Duodenal mucosa (tissue), 2 donors: ENCODE measurements around the gene ENTREP1.
A peak's percentile ranks its signal among the peaks of the same experiment; 100 is the strongest.

Source experiments
- H3K27ac ChIP-seq: one replicate; pipeline ENCODE4 v1.7.0; 2013; ENCODE audit warnings: low read depth, low read length
- H3K27me3 ChIP-seq, 2 donors: one replicate each; pipeline ENCODE4 v1.7.0; 2013; ENCODE audit warnings: low read length in 2 of 2, control low read depth in 1 of 2; ENCODE audit not compliant: insufficient read depth in 2 of 2, control insufficient read depth in 1 of 2
- H3K36me3 ChIP-seq, 2 donors: one replicate each; pipeline ENCODE4 v1.7.0; 2013; ENCODE audit warnings: low read length in 2 of 2, control low read depth in 1 of 2; ENCODE audit not compliant: insufficient read depth in 2 of 2, control insufficient read depth in 1 of 2
- H3K4me1 ChIP-seq, 2 donors: one replicate each; pipeline ENCODE4 v1.7.0; 2013; ENCODE audit warnings: low read length in 2 of 2, control low read depth in 1 of 2; ENCODE audit not compliant: insufficient read depth in 2 of 2, control insufficient read depth in 1 of 2
- H3K4me3 ChIP-seq, 2 donors: one replicate each; pipeline ENCODE4 v1.7.0; 2013; ENCODE audit warnings: low read length in 2 of 2, low read depth in 1 of 2
- H3K9ac ChIP-seq, 2 donors: one replicate each; pipeline ENCODE4 v1.7.0; 2013; ENCODE audit warnings: low read length in 2 of 2, low read depth in 1 of 2
- H3K9me3 ChIP-seq, 2 donors: one replicate each; pipeline ENCODE4 v1.7.0; 2013; ENCODE audit warnings: low read length in 2 of 2, control low read depth in 1 of 2; ENCODE audit not compliant: control insufficient read depth in 1 of 2

ENTREP1 gene

DNA sequence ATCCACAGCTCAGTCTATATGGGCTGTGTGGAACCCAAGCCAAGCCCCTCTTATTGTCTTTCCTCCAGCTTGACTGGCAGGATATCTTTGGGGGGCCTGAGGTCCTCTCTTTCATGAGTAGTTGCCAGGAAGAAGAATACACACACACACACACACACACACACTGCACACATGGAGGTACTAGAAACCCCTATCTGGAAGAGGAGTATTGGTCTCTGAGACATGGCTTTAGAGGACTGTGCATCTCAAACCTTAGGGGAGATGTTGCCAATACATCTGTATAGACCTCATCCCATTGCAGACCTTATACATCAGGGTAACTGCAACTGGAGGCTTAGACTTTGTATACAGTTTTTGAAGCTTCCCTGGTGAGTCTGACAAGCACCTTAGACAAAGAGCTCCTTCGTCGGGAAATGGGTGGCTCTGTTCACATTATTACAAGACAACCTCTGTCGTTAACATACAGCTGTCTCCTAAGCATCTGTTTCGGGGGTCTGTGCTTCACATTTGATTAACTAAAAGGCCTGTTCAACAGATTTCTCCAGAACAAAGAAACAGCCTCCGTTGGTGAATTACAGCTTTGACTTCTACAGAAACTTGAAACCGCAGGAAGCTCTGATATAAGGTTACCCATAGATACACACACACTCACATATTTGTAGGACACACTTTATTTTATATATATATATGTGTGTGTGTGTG is 5.5 kb upstream of the ENTREP1 start:
- Histone ChIP-seq H3K9me3 (no peaks in the 10 kb centered on the region), H3K27ac (no peak overlapping the region), H3K27me3 (peaks cover 0 to 1% of the 10 kb centered on the region in 2 donors), H3K9ac (no peak overlapping the region), H3K36me3 (no peaks in the 10 kb centered on the region), H3K4me3 (no peak overlapping the region), H3K4me1 (peaks cover 0 to 2% of the 10 kb centered on the region in 2 donors)

DNA sequence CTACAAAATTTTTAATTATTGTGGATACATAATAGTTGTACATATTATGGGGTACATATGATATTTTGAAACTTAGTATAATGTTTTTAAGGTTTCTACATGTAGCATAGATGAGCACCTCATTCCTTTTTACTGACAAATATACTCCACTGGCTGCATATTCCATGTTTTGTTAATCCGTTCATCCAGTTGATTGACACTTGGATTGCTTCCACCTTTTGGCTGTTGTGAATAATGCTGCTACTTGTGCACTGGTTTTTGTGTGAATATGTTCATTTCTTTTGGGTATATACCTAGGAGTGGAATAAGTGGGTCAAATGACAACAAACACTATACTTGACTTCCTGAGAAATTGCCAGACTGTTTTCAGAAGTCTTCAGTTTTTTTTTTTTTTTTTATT is 2.8 kb upstream of the ENTREP1 start:
- Histone ChIP-seq H3K27ac (no peak overlapping the region), H3K27me3 (peaks cover 6 to 16% of the 10 kb centered on the region in 2 donors), H3K4me1 (peaks cover 5 to 15% of the 10 kb centered on the region in 2 donors), H3K9me3 (no peaks in the 10 kb centered on the region), H3K36me3 (no peaks in the 10 kb centered on the region), H3K9ac (no peak overlapping the region), H3K4me3 (no peak overlapping the region)

DNA sequence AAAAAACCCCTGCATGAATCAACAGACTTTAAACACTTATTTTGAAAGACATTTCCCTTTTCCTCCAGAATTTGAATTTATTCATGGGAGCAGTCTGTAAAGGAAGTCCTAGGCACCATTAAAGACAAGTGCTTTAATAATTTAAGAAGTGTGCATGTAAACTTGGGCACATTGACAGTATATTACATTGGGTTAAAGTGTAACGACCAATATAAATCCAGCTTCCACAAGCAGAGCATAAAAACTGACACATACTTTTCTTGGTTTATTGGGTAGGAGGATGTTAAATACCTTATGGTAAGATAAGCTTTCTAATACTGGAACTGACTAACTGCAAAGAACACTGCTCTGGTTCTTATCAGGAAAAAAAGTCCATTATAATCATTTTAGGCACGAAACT is 1.2 kb upstream of the ENTREP1 start:
- H3K36me3 ChIP-seq: no peaks in the 10 kb centered on the region
- H3K4me1 ChIP-seq: peaks cover 5 to 15% of the 10 kb centered on the region in 2 donors
- H3K4me3 ChIP-seq: no peak overlapping the region
- no peaks in the 10 kb centered on the region for H3K9me3 ChIP-seq
- H3K27ac ChIP-seq: no peak overlapping the region
- H3K9ac ChIP-seq: no peak overlapping the region
- H3K27me3 ChIP-seq: peaks cover 6 to 16% of the 10 kb centered on the region in 2 donors

GRCh38 chr9:69325409-69326212 is 596 bp downstream of the ENTREP1 start:
- H3K27ac ChIP-seq: no peak overlapping the region
- H3K27me3 ChIP-seq: peaks cover 6 to 16% of the 10 kb centered on the region in 2 donors
- H3K9me3 ChIP-seq: no peaks in the 10 kb centered on the region
- H3K36me3 ChIP-seq: no peaks in the 10 kb centered on the region
- peak overlapping the region; percentile 48 to 70 for H3K4me3 ChIP-seq
- peaks cover 5 to 15% of the 10 kb centered on the region in 2 donors for H3K4me1 ChIP-seq
- H3K9ac ChIP-seq: no peak overlapping the region

DNA sequence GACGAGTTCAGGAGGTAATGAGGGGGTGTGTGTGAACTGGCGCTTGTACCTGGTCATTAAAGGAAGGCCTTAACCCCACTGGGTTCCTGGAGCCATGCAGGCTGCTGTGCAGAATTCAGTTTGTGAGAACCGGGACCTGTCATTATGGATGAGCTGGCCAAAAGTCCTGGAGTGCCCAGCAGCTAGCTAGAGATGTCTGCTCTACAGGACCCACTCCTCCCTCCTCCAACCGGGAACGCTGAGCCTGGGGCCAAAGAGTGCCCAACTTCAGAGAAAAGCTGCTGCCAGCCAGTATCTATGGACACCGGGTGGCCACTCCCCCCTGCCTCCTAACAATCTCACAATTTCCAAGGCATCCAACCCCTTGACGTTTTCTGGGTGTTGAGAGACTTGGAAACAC is 1.2 kb downstream of the ENTREP1 start:
- Histone ChIP-seq H3K4me3 (peak overlapping the region; percentile 48 to 70), H3K9ac (no peak overlapping the region), H3K36me3 (no peaks in the 10 kb centered on the region)

DNA sequence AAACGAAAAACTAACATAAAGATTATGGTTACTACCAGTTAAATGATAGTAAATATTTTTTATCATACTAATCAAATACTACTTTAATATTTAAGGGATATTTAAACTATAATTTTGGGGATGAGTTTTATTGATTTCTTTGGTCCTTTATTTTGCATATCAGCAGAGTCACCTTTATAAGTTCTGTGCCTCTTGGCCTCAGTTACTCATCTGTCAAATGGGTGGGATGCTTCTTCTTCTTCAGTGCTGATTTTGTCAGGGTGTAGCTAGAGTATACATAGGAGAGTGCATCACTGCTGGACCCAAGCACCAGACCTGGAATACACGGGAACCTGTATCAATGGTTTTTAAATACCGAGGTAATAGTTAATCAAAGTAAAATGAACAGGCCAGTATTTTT is 5.6 kb downstream of the ENTREP1 start:
- Histone ChIP-seq H3K36me3 (no peaks in the 10 kb centered on the region), H3K9ac (no peak overlapping the region), H3K4me1 (peaks cover 5 to 7% of the 10 kb centered on the region in 2 donors), H3K9me3 (no peaks in the 10 kb centered on the region), H3K27me3 (peaks cover 6 to 11% of the 10 kb centered on the region in 2 donors), H3K4me3 (no peak overlapping the region), H3K27ac (no peak overlapping the region)

More for the DNA sequence above, 1.2 kb downstream of the ENTREP1 start:
- Histone ChIP-seq H3K9me3 (no peaks in the 10 kb centered on the region), H3K27me3 (peaks cover 6 to 16% of the 10 kb centered on the region in 2 donors), H3K4me1 (peaks cover 5 to 15% of the 10 kb centered on the region in 2 donors), H3K27ac (no peak overlapping the region)

- Histone ChIP-seq H3K36me3 (no peaks in the 10 kb centered on the region), H3K9ac (no peak overlapping the region), H3K4me1 (no peaks in the 10 kb centered on the region), H3K4me3 (no peak overlapping the region), H3K27ac (no peak overlapping the region), H3K9me3 (no peaks in the 10 kb centered on the region), H3K27me3 (peaks cover 0 to 3% of the 10 kb centered on the region in 2 donors)
Measured at GRCh38 chr9:69331444-69331843, 6.4 kb downstream of the ENTREP1 start.

GRCh38 chr9:69332067-69332685 is 7.2 kb downstream of the ENTREP1 start:
- no peak overlapping the region for H3K4me3 ChIP-seq
- H3K9me3 ChIP-seq: no peaks in the 10 kb centered on the region
- no peak overlapping the region for H3K27ac ChIP-seq
- H3K27me3 ChIP-seq: no peaks in the 10 kb centered on the region
- no peaks in the 10 kb centered on the region for H3K4me1 ChIP-seq
- no peaks in the 10 kb centered on the region for H3K36me3 ChIP-seq
- no peak overlapping the region for H3K9ac ChIP-seq

GRCh38 chr9:69333716-69334115 is 8.7 kb downstream of the ENTREP1 start:
- Histone ChIP-seq H3K4me1 (no peaks in the 10 kb centered on the region), H3K27ac (no peak overlapping the region), H3K9me3 (no peaks in the 10 kb centered on the region)

GRCh38 chr9:69334317-69334716 is 9.3 kb downstream of the ENTREP1 start:
- Histone ChIP-seq H3K27ac (no peak overlapping the region), H3K4me1 (no peaks in the 10 kb centered on the region), H3K27me3 (no peaks in the 10 kb centered on the region), H3K4me3 (no peak overlapping the region), H3K36me3 (no peaks in the 10 kb centered on the region), H3K9me3 (no peaks in the 10 kb centered on the region), H3K9ac (no peak overlapping the region)

More at GRCh38 chr9:69333716-69334115, 8.7 kb downstream of the ENTREP1 start:
- no peaks in the 10 kb centered on the region for H3K27me3 ChIP-seq
- H3K4me3 ChIP-seq: no peak overlapping the region
- H3K36me3 ChIP-seq: no peaks in the 10 kb centered on the region
- H3K9ac ChIP-seq: no peak overlapping the region
